GM12878 (cell line): ENCODE results near the gene KLC4. TPM values are rescaled to one million over a fixed set of nuclear protein-coding genes. Genes with fewer than 3 reads are reported as not detected.

Experiments
- ATAC-seq: fragments of 200-7000 bp; cut with Tn5 transposase; 3 replicates; pipeline ENCODE4 v1.9.1; 2020; ENCODE audit warnings: mild to moderate bottlenecking, moderate library complexity
- BruUV-seq: library from RNA; stranded (reverse); fragments of 400-500 nt; replicated peaks from 2 replicates; lab custom pipeline; 2021; lab: Mats Ljungman, UMichigan
- CTCF ChIA-PET: fragments of 300-600 bp; sonication (Branson Sonifier 250); formaldehyde crosslinking; extraction: SDS; loops from one replicate; lab custom pipeline; 2021; ENCODE audit warnings: inconsistent platforms; lab: Yijun Ruan, JAX
- POLR2A ChIA-PET: fragments of 350-600 bp; formaldehyde crosslinking; extraction: SDS; loops from one replicate; lab custom pipeline; 2021; ENCODE audit warnings: inconsistent platforms; lab: Charles Lee
- RAD21 ChIA-PET: fragments of 300-600 bp; sonication (Branson Sonifier 250); formaldehyde crosslinking; loops from one replicate; lab custom pipeline; 2023; ENCODE audit warnings: antibody characterized with exemption; ENCODE audit not compliant: unreplicated experiment; lab: Charles Lee
- SMC1A ChIA-PET: fragments of 300-600 bp; sonication (Branson Sonifier 250); formaldehyde crosslinking; loops from one replicate; lab custom pipeline; 2023; ENCODE audit not compliant: unreplicated experiment, uncharacterized antibody; lab: Charles Lee
- DNase-seq: peaks from one replicate; pipeline ENCODE4 v3.0.0-alpha.2; 2011; ENCODE audit warnings: low read depth, low spot score
- FAIRE-seq: peaks from 3 replicates; lab custom pipeline; 2011; peaks lifted over from hg19 to GRCh38; lab: Jason Lieb, UNC
- H2AFZ ChIP-seq: 2 replicates; pipeline ENCODE4 v1.6.0; 2011; ENCODE audit warnings: low read depth, low read length, control low read depth; ENCODE audit not compliant: control insufficient read depth
- H3K27ac ChIP-seq: 2 replicates; pipeline ENCODE4 v1.5.1; 2011; ENCODE audit warnings: control low read depth; ENCODE audit not compliant: control insufficient read depth, insufficient read depth
- H3K27me3 ChIP-seq, 2 experiments: replicated peaks in 1 of 2; 2 replicates each; pipeline versions ENCODE4 v1.6.0 to v1.6.1; 2011; ENCODE audit warnings: low read length in 1 of 2; ENCODE audit not compliant: control insufficient read depth in 2 of 2, insufficient read depth in 2 of 2
- H3K36me3 ChIP-seq, 2 experiments: 2 replicates each; pipeline ENCODE4 v1.5.1; 2011; ENCODE audit warnings: low read length in 1 of 2; ENCODE audit not compliant: control insufficient read depth in 2 of 2, insufficient read depth in 2 of 2
- H3K4me1 ChIP-seq: 2 replicates; pipeline ENCODE4 v1.6.1; 2011; ENCODE audit warnings: mild to moderate bottlenecking, low read length, moderate library complexity, mixed read lengths; ENCODE audit not compliant: control insufficient read depth, insufficient read depth
- H3K4me2 ChIP-seq: 2 replicates; pipeline ENCODE4 v1.6.0; 2011; ENCODE audit warnings: control low read depth; ENCODE audit not compliant: control insufficient read depth, insufficient read depth
- H3K4me3 ChIP-seq: fragments of 200-600 bp; sonication (generic); 2 replicates; pipeline ENCODE4 v1.5.1; 2016
- H3K79me2 ChIP-seq: 2 replicates; pipeline ENCODE4 v1.6.0; 2011; ENCODE audit warnings: low read length; ENCODE audit not compliant: control insufficient read depth, insufficient read depth
- H3K9ac ChIP-seq: 2 replicates; pipeline ENCODE4 v1.8.0; 2011; ENCODE audit warnings: low read length, control low read depth, mixed read lengths; ENCODE audit not compliant: control insufficient read depth, insufficient read depth
- H3K9me3 ChIP-seq: replicated peaks from 3 replicates; pipeline ENCODE4 v1.5.1; 2011; ENCODE audit warnings: mild to moderate bottlenecking, low read length; ENCODE audit not compliant: control insufficient read depth, insufficient read depth
- H4K20me1 ChIP-seq: 2 replicates; pipeline ENCODE4 v1.6.0; 2011; ENCODE audit not compliant: control insufficient read depth, insufficient read depth
- CBX3 ChIP-seq: fragments of 200-600 bp; sonication (generic); IDR thresholded peaks from 2 replicates; pipeline ENCODE4 v1.6.1; 2016; ENCODE audit warnings: low read depth, borderline replicate concordance
- E4F1 ChIP-seq: fragments of 450-650 bp; IDR thresholded peaks from 2 replicates; pipeline ENCODE4 v1.6.1; 2018; ENCODE audit warnings: borderline replicate concordance, mild to moderate bottlenecking; ENCODE audit not compliant: partially characterized antibody
- FOXK2 ChIP-seq: fragments of 450-650 bp; IDR thresholded peaks from 2 replicates; pipeline ENCODE4 v1.6.1; 2017; ENCODE audit warnings: mild to moderate bottlenecking, moderate library complexity
- IKZF2 ChIP-seq, 2 experiments: fragments of 450-650 bp; IDR thresholded peaks; 2 replicates each; pipeline ENCODE4 v1.6.1; 2017; ENCODE audit warnings: mild to moderate bottlenecking in 2 of 2, moderate library complexity in 2 of 2
- IRF5 ChIP-seq: fragments of 450-650 bp; IDR thresholded peaks from 2 replicates; pipeline ENCODE4 v1.6.1; 2017; ENCODE audit warnings: borderline replicate concordance
- KLF5 ChIP-seq: fragments of 450-650 bp; IDR thresholded peaks from 2 replicates; pipeline ENCODE4 v1.6.1; 2014; ENCODE audit warnings: mild to moderate bottlenecking; ENCODE audit not compliant: partially characterized antibody
- MEF2A ChIP-seq: IDR thresholded peaks from 2 replicates; pipeline ENCODE4 v1.6.1; 2011; ENCODE audit warnings: low read depth, mild to moderate bottlenecking, low read length, moderate library complexity; ENCODE audit not compliant: insufficient read depth
- MXI1 ChIP-seq: fragments of 150-350 bp; IDR thresholded peaks from 2 replicates; pipeline ENCODE4 v1.6.1; 2011; ENCODE audit warnings: low read depth, mild to moderate bottlenecking, inconsistent platforms, low read length, improper control_type of control experiment
- NKRF ChIP-seq: fragments of 450-650 bp; conservative IDR thresholded peaks from 2 replicates; pipeline ENCODE4 v1.6.1; 2017; ENCODE audit warnings: mild to moderate bottlenecking, moderate library complexity
- POLR2AphosphoS2 ChIP-seq: IDR thresholded peaks from 2 replicates; pipeline ENCODE4 v1.6.1; 2011; ENCODE audit warnings: low read depth, mild to moderate bottlenecking, low read length, improper control_type of control experiment, moderate library complexity
- RBBP5 ChIP-seq: fragments of 200-600 bp; sonication (generic); conservative IDR thresholded peaks from 2 replicates; pipeline ENCODE4 v1.6.1; 2016
- SREBF2 ChIP-seq: IDR thresholded peaks from 2 replicates; pipeline ENCODE4 v1.6.1; 2012; ENCODE audit warnings: mild to moderate bottlenecking, low read length
- ZBTB11 ChIP-seq: fragments of 450-650 bp; formaldehyde crosslinking; IDR thresholded peaks from 2 replicates; pipeline ENCODE4 v1.5.0; 2022; ENCODE audit warnings: mild to moderate bottlenecking, missing genetic modification characterization
- WGBS: methylation state at CpG from one replicate; pipeline ENCODE4 v1.1.6; 2016; ENCODE audit warnings: low lambda C conversion rate; ENCODE audit not compliant: insufficient replicate concordance, insufficient coverage; ENCODE audit errors: missing lambda C conversion rate; 5-methylcytosine and 5-hydroxymethylcytosine counted together
- in situ Hi-C: fragments of 300-500 bp; cut with MboI; formaldehyde crosslinking; loops from 9 replicates; pipeline ENCODE4 v1.14.3; 2018; ENCODE audit warnings: mixed read lengths
- intact Hi-C: fragments of 100-400 bp; cut with micrococcal nuclease; formaldehyde crosslinking; loops from one replicate; pipeline ENCODE4 v1.14.2; 2022; ENCODE audit not compliant: unreplicated experiment
- polyA plus RNA-seq, 11 experiments: library from polyadenylated mRNA; depleted of rRNA in 4 of 11; unstranded in 6 of 11; stranded (reverse) in 5 of 11; fragments of >200 nt; fragmentation: Nextera tagmentation in 4 of 11; fragmentation: Illumina TruSeq in 1 of 11; extraction: Ambion mirVana in 4 of 11; extraction: Trizol in 1 of 11; gene quantifications; 1 replicate in 1 of 11; 2 replicates in 10 of 11; pipeline versions ENCODE4 v1.2.1 to v1.2.3, GENCODE V29; 2011 to 2016; ENCODE audit warnings: inconsistent platforms in 2 of 11, missing spikeins in 2 of 11, low read depth in 1 of 11
- total RNA-seq, 4 experiments: library from RNA; depleted of rRNA in 3 of 4; stranded (reverse); fragments of >200 nt in 3 of 4; fragmentation: Illumina TruSeq in 1 of 4; extraction: Trizol in 1 of 4; gene quantifications; 2 replicates each; pipeline versions ENCODE4 v1.2.1 to v1.2.3, GENCODE V29; 2013 to 2021

KLC4 gene
- total and polyA plus RNA-seq, 10 of the 15 experiments (the other 5 are each of a cell fraction or from before 2014, with no cell fraction given): 0.90 to 13.4 (median 6.9) TPM

- ChIA-PET RAD21 (interaction anchor here (1.4 kb wide), 1 partner anchor 35 kb away, joined by 3 read pairs; no protein-coding TSS in a partner anchor), SMC1A (interaction anchor here (0.7 kb wide), 1 partner anchor 1107 kb away, joined by 3 read pairs; no protein-coding TSS in a partner anchor), CTCF (no interaction called here), POLR2A (interaction anchor here (0.6 kb wide), 1 partner anchor 131 kb away, joined by 6 read pairs; no protein-coding TSS in a partner anchor)
- no peak for FAIRE-seq
- no peaks in the 10 kb centered on the region for H3K4me1 ChIP-seq
- no peaks in the 10 kb centered on the region for H3K79me2 ChIP-seq
- H3K4me2 ChIP-seq: no peak overlapping the region
- H3K27ac ChIP-seq: no peak overlapping the region
- H3K4me3 ChIP-seq: no peak overlapping the region
- 12% methylated on average over 8 of the region's 9 CpGs for WGBS
- no peaks in the 10 kb centered on the region for H3K36me3 ChIP-seq
- no peak for ATAC-seq
- in situ Hi-C loops (no loop called here), intact Hi-C loops (no loop called here)
- no TSS peak for BruUV-seq
- H3K27me3 ChIP-seq: peaks cover 0 to 1% of the 10 kb centered on the region in 2 experiments; a peak in 1 of 4 replicates
- H3K9ac ChIP-seq: no peak overlapping the region
- DNase-seq: no peak
- H4K20me1 ChIP-seq: no peaks in the 10 kb centered on the region
- H3K9me3 ChIP-seq: no peaks in the 10 kb centered on the region
- H2AFZ ChIP-seq: no peak overlapping the region
- TF ChIP-seq E4F1 (no peak), IKZF2 (IDR thresholded peaks at IDR 0.05) (no peak), ZBTB11 (no peak), CBX3 (no peak), NKRF (no peak), MEF2A (no peak), POLR2AphosphoS2 (no peak), KLF5 (no peak), IRF5 (no peak), RBBP5 (no peak), SREBF2 (no peak), FOXK2 (no peak), MXI1 (no peak)
These were observed 61.8 kb downstream of the KLC4 start for GRCh38 chr6:43120944-43121913.
